Prostate gland (tissue), 2 donors: ENCODE measurements around the gene SYNJ2.

ENCODE experiments used
- CTCF ChIP-seq, 4 experiments: fragments of 200-600 bp in 2 of 4; fragments of 450-650 bp in 2 of 4; sonication (generic) in 2 of 4; IDR thresholded peaks; 1 replicate in 3 of 4; 2 replicates in 1 of 4; pipeline ENCODE4 v1.5.1; 2016 to 2019; ENCODE audit warnings: antibody characterized with exemption in 4 of 4, mild to moderate bottlenecking in 2 of 4, moderate library complexity in 2 of 4
- POLR2A ChIP-seq: fragments of 450-650 bp; IDR thresholded peaks from one replicate; pipeline ENCODE4 v1.6.1; 2016; ENCODE audit warnings: antibody characterized with exemption, mild to moderate bottlenecking

GRCh38 chr6:158000530-158001307 is 19.1 kb downstream of the SYNJ2 start:
- TF ChIP-seq CTCF (IDR thresholded peaks at IDR 0.05) (no peak), POLR2A (no peak)
